HCT116 (cell line): ENCODE data around the gene SPSB4.

Experiments
- CBX3 ChIP-seq: IDR thresholded peaks from 2 replicates; pipeline ENCODE4 v1.6.1; 2012; ENCODE audit warnings: low read depth
- CEBPB ChIP-seq: IDR thresholded peaks from 2 replicates; pipeline ENCODE4 v1.6.1; 2012; ENCODE audit warnings: low read depth
- EGR1 ChIP-seq: IDR thresholded peaks from 2 replicates; pipeline ENCODE4 v1.6.1; 2012; ENCODE audit warnings: low read depth
- EZH2 ChIP-seq: fragments of 200-600 bp; sonication (generic); IDR thresholded peaks from 2 replicates; pipeline ENCODE4 v1.6.1; 2017; ENCODE audit warnings: antibody characterized with exemption, mixed run types
- POLR2A ChIP-seq: IDR thresholded peaks from 2 replicates; pipeline ENCODE4 v1.7.0; 2011; ENCODE audit warnings: borderline replicate concordance; ENCODE audit not compliant: insufficient read depth, insufficient read length; ENCODE audit errors: extremely low read depth
- POLR2AphosphoS5 ChIP-seq: IDR thresholded peaks from 2 replicates; pipeline ENCODE4 v1.6.1; 2011; ENCODE audit warnings: mild to moderate bottlenecking, low read depth, low read length, moderate library complexity
- SIN3A ChIP-seq: IDR thresholded peaks from 2 replicates; pipeline ENCODE4 v1.6.1; 2012; ENCODE audit warnings: low read depth
- YY1 ChIP-seq: IDR thresholded peaks from 2 replicates; pipeline ENCODE4 v1.6.1; 2011; ENCODE audit warnings: low read length, low read depth, moderate library complexity, mild to moderate bottlenecking; ENCODE audit not compliant: insufficient replicate concordance; ENCODE audit errors: extremely low read depth
- ZNF274 ChIP-seq: fragments of 200-500 bp; sonication (Bioruptor generic); IDR thresholded peaks from 2 replicates; pipeline ENCODE4 v1.6.1; 2014; ENCODE audit warnings: mild to moderate bottlenecking, low read depth, low read length, inconsistent platforms
- TF ChIP-seq, protein P1 (sequence below), 3 experiments: fragments of 200-600 bp in 1 of 3; sonication (generic) in 1 of 3; IDR thresholded peaks in 2 of 3; conservative IDR thresholded peaks in 1 of 3; 2 replicates each; pipeline ENCODE4 v1.5.1; 2012 to 2017; ENCODE audit warnings: low read depth in 2 of 3, low read length in 2 of 3, antibody characterized with exemption in 1 of 3, borderline replicate concordance in 1 of 3, control low read depth in 1 of 3, mild to moderate bottlenecking in 1 of 3, mixed read lengths in 1 of 3, mixed run types in 1 of 3, moderate library complexity in 1 of 3; ENCODE audit not compliant: insufficient read depth in 1 of 3
- TF ChIP-seq, protein P2 (sequence below): IDR thresholded peaks from 2 replicates; pipeline ENCODE4 v1.6.1; 2012

DNA sequence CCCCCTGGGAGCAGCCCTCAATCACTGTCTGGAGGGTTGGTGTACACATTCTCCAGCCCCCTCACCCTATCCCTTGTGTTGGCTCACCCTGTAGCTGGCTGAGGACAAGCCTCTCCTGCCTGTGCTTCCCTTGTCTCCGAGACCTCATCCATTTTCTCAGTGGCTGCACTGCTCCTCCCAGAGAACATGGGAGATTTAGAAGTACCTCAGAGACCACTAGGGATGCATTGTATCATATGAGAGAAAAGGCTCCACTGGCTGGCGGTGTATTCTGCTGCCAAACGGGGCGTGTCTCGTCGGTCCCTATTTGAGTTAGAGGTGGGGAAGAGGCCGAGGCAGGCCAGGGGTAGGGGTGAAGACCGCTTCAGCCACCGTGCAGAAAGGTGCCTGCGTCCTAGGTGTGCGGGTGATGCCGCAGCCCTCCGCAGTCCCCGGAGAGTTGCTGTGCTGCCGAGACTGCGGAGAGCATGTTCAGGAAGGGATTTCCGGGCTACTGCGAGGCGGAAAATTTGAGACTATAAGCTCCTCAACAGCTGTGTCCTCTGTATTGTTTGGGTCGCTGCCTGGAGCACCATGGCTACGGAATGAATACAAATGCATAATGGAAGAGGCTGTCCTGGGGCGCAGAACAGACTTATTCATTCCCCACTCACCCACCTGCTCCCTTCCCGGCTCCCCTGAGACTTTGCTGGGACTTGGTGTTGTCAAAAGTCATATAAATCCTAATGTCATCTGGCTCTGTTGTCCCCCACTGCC, 43.8 kb downstream of the SPSB4 start:
- TF ChIP-seq, protein P1, sequence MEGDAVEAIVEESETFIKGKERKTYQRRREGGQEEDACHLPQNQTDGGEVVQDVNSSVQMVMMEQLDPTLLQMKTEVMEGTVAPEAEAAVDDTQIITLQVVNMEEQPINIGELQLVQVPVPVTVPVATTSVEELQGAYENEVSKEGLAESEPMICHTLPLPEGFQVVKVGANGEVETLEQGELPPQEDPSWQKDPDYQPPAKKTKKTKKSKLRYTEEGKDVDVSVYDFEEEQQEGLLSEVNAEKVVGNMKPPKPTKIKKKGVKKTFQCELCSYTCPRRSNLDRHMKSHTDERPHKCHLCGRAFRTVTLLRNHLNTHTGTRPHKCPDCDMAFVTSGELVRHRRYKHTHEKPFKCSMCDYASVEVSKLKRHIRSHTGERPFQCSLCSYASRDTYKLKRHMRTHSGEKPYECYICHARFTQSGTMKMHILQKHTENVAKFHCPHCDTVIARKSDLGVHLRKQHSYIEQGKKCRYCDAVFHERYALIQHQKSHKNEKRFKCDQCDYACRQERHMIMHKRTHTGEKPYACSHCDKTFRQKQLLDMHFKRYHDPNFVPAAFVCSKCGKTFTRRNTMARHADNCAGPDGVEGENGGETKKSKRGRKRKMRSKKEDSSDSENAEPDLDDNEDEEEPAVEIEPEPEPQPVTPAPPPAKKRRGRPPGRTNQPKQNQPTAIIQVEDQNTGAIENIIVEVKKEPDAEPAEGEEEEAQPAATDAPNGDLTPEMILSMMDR (IDR thresholded peaks at IDR 0.05 in 2 of 3, conservative IDR thresholded peaks at IDR 0.05 in 1 of 3; ENCODE audit: borderline replicate concordance in 1 of 3, insufficient read depth in 1 of 3, low read depth in 2 of 3, low read length in 2 of 3) = no peak
- TF ChIP-seq POLR2AphosphoS5 (no peak), EZH2 (no peak), SIN3A (no peak), POLR2A (no peak), CBX3 (no peak), EGR1 (no peak), YY1 (no peak), ZNF274 (no peak), CEBPB (no peak)
- TF ChIP-seq, protein P2, sequence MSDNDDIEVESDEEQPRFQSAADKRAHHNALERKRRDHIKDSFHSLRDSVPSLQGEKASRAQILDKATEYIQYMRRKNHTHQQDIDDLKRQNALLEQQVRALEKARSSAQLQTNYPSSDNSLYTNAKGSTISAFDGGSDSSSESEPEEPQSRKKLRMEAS = no peak
